PFSK-1 (cell line): ENCODE data around the gene FUT1.

Experiments
- FOXP2 ChIP-seq: optimal IDR thresholded peaks from 2 replicates; pipeline ENCODE3; 2011; ENCODE audit warnings: borderline replicate concordance, control low read depth, inconsistent platforms; ENCODE audit not compliant: insufficient read depth; ENCODE audit errors: extremely low read length, extremely low read depth
- POLR2AphosphoS5 ChIP-seq: IDR thresholded peaks from 2 replicates; pipeline ENCODE4 v1.6.1; 2012; ENCODE audit warnings: low read depth, mild to moderate bottlenecking, control low read depth, low read length, moderate library complexity
- SIN3A ChIP-seq: IDR thresholded peaks from 2 replicates; pipeline ENCODE4 v1.6.1; 2012; ENCODE audit warnings: mild to moderate bottlenecking, low read length, moderate library complexity, borderline replicate concordance; ENCODE audit not compliant: insufficient read depth
- TAF1 ChIP-seq: IDR thresholded peaks from 2 replicates; pipeline ENCODE4 v1.6.1; 2012; ENCODE audit warnings: low read length, control low read depth, borderline replicate concordance; ENCODE audit not compliant: insufficient read depth
- TF ChIP-seq, protein P1 (sequence below), 2 experiments: IDR thresholded peaks; 2 replicates each; pipeline versions ENCODE4 v1.6.1 to v1.8.0; 2011 to 2012; ENCODE audit warnings: low read depth in 2 of 2, low read length in 2 of 2, control low read depth in 1 of 2, inconsistent platforms in 1 of 2, mild to moderate bottlenecking in 1 of 2, moderate library complexity in 1 of 2; ENCODE audit not compliant: insufficient read depth in 1 of 2

DNA sequence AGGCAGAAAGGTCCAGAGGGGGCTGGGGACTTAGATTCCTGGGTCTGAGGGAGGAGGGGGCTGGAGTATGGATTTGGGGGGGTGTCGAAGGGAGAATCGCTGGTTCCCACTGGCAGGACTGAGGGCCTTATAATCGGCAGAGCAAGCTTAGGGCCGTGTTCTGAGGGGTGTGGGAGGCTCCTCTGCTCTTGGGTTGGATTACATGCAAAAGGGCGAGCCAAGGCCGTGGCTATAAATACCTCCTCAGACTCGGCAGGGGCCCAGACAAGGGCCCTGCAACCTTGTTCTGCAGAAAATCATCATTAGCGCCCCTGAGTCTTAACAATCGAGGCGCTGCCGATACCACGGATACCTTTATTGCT, 32.2 kb downstream of the FUT1 start:
- TF ChIP-seq POLR2AphosphoS5 = no peak
- TF ChIP-seq TAF1 = no peak
- no peak for TF ChIP-seq SIN3A
- TF ChIP-seq, protein P1, sequence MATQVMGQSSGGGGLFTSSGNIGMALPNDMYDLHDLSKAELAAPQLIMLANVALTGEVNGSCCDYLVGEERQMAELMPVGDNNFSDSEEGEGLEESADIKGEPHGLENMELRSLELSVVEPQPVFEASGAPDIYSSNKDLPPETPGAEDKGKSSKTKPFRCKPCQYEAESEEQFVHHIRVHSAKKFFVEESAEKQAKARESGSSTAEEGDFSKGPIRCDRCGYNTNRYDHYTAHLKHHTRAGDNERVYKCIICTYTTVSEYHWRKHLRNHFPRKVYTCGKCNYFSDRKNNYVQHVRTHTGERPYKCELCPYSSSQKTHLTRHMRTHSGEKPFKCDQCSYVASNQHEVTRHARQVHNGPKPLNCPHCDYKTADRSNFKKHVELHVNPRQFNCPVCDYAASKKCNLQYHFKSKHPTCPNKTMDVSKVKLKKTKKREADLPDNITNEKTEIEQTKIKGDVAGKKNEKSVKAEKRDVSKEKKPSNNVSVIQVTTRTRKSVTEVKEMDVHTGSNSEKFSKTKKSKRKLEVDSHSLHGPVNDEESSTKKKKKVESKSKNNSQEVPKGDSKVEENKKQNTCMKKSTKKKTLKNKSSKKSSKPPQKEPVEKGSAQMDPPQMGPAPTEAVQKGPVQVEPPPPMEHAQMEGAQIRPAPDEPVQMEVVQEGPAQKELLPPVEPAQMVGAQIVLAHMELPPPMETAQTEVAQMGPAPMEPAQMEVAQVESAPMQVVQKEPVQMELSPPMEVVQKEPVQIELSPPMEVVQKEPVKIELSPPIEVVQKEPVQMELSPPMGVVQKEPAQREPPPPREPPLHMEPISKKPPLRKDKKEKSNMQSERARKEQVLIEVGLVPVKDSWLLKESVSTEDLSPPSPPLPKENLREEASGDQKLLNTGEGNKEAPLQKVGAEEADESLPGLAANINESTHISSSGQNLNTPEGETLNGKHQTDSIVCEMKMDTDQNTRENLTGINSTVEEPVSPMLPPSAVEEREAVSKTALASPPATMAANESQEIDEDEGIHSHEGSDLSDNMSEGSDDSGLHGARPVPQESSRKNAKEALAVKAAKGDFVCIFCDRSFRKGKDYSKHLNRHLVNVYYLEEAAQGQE (IDR thresholded peaks at IDR 0.05; ENCODE audit: insufficient read depth in 1 of 2, low read depth in 2 of 2, low read length in 2 of 2) = no peak
- TF ChIP-seq FOXP2 = no peak
